Omental fat pad (tissue), 4 donors: Measurements from ENCODE around the gene GFI1B. TPM values are rescaled to one million over a fixed set of nuclear protein-coding genes. Genes with fewer than 3 reads are reported as not detected.

ENCODE experiments used
- ATAC-seq: fragments of 150-250 bp; one replicate; pipeline ENCODE4 v1.9.1; 2016; ENCODE audit warnings: mild to moderate bottlenecking, moderate library complexity; ENCODE audit not compliant: low FRiP score
- DNase-seq: peaks from one replicate; pipeline ENCODE4 v3.0.0-alpha.2; 2019; ENCODE audit warnings: low spot score
- total RNA-seq, 4 donors: library from RNA; depleted of rRNA; stranded (reverse); fragments of >200 nt; gene quantifications; one replicate each; pipeline ENCODE4 v1.1.0, GENCODE V29; 2016
- TF ChIP-seq, protein P1 (sequence below), 3 donors: fragments of 450-650 bp; IDR thresholded peaks; one replicate each; pipeline ENCODE4 v1.5.1; 2016 to 2017; ENCODE audit warnings: antibody characterized with exemption in 3 of 3, mild to moderate bottlenecking in 3 of 3, moderate library complexity in 2 of 3

GFI1B gene
- total RNA-seq, 4 donors from 2014 or later, result not detected

DNA sequence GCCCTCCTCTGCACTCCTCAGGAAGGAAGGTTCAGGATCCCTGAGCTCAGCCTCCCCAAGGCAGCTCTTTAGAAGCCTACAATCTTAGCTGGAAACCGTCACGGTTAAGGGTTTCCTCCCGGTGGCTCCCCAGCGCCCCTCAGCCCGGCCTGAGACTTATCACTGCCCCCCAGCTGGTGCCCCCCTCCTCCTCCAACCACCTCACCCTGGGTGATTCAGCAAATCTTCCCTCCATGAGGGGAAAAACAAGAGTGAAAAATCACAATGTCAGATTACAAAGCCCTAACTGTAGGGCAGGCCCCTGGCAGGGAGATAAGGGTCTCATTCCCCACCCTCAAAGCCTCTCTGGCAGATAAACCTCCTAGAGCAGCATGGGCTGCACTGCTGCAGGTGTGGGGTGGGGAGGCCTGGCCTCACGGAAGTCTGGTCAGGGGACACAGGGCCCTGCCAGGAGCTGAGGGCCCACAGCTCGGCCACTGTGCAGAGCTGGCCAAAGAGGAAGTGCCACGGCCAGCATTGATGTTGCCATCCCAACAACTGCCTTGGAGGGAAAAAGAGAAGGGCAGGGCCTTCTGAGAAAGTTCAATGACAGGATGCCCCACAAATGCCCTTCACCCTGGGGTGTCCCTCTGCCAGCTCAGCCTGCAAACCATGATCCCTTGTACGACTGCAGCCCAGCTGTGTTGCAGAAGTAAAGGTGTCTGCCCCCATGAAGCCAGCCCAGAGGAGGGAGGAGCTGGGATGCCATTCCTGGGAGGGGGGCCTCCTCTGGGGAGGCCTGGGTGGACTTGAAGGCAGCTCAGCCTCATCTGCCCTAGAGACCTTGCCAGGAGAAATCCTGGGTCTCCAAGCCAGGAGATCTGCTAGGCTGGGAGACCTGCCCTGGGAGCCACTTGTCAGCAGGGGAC, 25.9 kb downstream of the GFI1B start:
- no peak for DNase-seq
- TF ChIP-seq, protein P1, sequence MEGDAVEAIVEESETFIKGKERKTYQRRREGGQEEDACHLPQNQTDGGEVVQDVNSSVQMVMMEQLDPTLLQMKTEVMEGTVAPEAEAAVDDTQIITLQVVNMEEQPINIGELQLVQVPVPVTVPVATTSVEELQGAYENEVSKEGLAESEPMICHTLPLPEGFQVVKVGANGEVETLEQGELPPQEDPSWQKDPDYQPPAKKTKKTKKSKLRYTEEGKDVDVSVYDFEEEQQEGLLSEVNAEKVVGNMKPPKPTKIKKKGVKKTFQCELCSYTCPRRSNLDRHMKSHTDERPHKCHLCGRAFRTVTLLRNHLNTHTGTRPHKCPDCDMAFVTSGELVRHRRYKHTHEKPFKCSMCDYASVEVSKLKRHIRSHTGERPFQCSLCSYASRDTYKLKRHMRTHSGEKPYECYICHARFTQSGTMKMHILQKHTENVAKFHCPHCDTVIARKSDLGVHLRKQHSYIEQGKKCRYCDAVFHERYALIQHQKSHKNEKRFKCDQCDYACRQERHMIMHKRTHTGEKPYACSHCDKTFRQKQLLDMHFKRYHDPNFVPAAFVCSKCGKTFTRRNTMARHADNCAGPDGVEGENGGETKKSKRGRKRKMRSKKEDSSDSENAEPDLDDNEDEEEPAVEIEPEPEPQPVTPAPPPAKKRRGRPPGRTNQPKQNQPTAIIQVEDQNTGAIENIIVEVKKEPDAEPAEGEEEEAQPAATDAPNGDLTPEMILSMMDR (IDR thresholded peaks at IDR 0.05), result no peak
- no peak for ATAC-seq

DNA sequence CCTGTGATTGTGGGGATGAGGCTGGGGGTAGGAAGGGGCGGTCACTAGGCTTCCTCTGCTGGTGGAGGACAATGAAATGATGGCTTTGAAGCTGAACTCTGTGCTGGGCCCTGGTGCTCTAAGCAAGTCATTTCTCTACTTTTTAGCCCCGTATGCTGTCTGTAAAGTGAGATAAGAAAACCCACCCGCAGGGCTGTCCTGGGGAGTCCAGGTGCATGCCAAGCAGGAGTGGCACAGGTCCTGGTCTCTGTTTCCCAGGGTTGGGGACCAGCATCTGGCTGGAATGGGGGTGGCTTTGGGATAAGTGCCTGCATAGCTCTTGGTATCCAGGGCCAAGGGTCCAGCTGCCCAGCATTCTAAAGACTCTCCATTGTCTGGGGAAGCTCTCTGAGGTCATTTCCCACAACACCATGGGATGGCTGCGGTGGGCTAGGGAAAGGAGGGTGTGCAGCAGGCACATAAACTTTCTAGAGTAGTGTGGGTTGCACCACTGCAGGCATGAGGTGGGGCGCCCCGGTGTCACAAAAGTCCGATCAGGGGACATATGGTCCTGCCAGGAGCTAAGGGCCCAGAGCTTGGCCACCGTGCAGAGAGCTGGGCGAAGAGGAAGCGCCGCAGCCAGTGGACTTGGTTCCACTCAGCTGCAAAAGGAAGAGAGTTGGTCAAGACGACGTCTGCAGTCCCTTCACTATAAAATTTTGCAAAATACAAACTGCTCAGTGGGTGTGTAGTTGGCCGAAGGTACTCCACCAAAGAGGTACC, 26.7 kb downstream of the GFI1B start:
- DNase-seq (no peak), ATAC-seq (no peak)
- TF ChIP-seq, protein P1 (IDR thresholded peaks at IDR 0.05), result no peak

- DNase-seq (no peak), ATAC-seq (no peak)
- TF ChIP-seq, protein P1 (IDR thresholded peaks at IDR 0.05), result no peak
These were observed 27.5 kb downstream of the GFI1B start for GRCh38 chr9:133005957-133006356.

GRCh38 chr9:133006731-133007352, 28.3 kb downstream of the GFI1B start:
- TF ChIP-seq, protein P1 (IDR thresholded peaks at IDR 0.05), result no peak
- no peak for ATAC-seq
- no peak for DNase-seq

DNA sequence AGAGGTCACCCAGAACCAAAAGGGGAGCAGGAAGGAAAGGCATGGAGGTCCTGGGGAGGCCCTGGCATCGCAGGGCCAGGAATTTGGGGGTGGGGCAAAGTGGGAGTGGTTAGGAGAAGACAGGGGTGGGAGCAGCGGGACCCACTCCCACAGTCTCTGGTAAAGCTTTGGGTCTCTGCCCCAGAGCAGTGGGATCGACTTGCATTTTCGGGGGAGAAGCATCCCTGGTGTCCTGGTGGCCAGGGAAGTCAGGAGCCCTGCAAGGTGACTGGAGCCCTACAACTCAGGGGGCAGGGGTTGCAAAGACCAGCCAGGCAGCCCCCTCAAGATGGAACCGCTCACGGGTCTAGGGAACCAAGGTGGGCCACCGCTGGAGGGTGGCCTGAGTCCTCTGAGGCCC, 29.9 kb downstream of the GFI1B start:
- TF ChIP-seq, protein P1 (IDR thresholded peaks at IDR 0.05), result no peak
- DNase-seq, result no peak
- no peak for ATAC-seq

DNA sequence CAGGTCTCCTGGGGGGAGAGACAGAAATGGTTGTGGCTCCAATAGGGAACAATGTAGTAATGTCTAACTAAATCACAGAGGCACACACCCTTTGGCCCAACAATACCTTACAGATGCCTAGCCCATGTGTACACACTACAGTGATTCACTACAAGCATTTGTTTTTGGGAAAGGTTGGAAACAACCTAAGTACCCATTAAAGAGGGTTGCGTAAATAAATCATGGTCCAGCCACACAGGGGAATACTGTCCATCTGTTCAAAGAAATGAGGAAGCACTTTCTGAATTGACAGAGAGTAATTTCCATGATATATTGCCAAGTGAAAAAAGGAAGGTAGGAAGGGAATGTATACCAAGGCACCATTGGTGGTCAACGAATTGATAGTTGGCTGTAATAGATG, 30.3 kb downstream of the GFI1B start:
- ATAC-seq (no peak), DNase-seq (no peak)
- TF ChIP-seq, protein P1 (IDR thresholded peaks at IDR 0.05), result no peak
